Sigmoid colon (tissue), 4 donors: ENCODE measurements around the gene UBA3.

Experiments used
- EP300 ChIP-seq, 4 donors: sonication (generic); formaldehyde crosslinking; IDR thresholded peaks; one replicate each; pipeline ENCODE4 v1.6.1; 2017; ENCODE audit warnings: antibody characterized with exemption in 4 of 4
- POLR2A ChIP-seq, 2 donors: fragments of 450-650 bp; IDR thresholded peaks; one replicate each; pipeline ENCODE4 v1.6.1; 2016; ENCODE audit warnings: antibody characterized with exemption in 2 of 2, mild to moderate bottlenecking in 2 of 2, moderate library complexity in 2 of 2
- POLR2AphosphoS5 ChIP-seq, 4 donors: sonication (generic); formaldehyde crosslinking; IDR thresholded peaks; one replicate each; pipeline ENCODE4 v1.6.1; 2017; ENCODE audit warnings: antibody characterized with exemption in 4 of 4
- TF ChIP-seq, protein P1 (sequence below), 4 experiments: fragments of 450-650 bp in 3 of 4; fragments of 200-600 bp in 1 of 4; IDR thresholded peaks; one replicate each; pipeline ENCODE4 v1.5.1; 2016 to 2019; ENCODE audit warnings: antibody characterized with exemption in 4 of 4, mild to moderate bottlenecking in 3 of 4, moderate library complexity in 2 of 4

DNA sequence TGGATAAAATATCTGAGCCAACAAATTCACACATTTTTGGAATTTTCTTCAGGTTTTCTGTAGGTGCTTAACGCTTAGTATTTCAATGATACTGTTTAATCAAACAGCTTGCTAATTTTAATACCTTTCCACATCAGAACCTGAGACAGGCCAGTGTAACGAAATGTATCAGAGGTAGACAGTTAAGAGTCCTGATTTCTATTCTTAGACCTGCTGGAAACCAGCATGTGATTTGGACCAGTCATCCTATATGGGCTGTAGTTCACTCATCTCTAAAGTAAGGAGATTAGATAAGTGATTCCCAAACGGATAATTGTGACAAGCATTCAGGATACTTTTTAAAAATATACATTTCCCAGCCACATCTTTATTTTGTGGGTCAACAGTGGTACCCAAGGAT lies 23.0 kb upstream of the UBA3 start:
- TF ChIP-seq, protein P1, sequence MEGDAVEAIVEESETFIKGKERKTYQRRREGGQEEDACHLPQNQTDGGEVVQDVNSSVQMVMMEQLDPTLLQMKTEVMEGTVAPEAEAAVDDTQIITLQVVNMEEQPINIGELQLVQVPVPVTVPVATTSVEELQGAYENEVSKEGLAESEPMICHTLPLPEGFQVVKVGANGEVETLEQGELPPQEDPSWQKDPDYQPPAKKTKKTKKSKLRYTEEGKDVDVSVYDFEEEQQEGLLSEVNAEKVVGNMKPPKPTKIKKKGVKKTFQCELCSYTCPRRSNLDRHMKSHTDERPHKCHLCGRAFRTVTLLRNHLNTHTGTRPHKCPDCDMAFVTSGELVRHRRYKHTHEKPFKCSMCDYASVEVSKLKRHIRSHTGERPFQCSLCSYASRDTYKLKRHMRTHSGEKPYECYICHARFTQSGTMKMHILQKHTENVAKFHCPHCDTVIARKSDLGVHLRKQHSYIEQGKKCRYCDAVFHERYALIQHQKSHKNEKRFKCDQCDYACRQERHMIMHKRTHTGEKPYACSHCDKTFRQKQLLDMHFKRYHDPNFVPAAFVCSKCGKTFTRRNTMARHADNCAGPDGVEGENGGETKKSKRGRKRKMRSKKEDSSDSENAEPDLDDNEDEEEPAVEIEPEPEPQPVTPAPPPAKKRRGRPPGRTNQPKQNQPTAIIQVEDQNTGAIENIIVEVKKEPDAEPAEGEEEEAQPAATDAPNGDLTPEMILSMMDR (IDR thresholded peaks at IDR 0.05): no peak
- TF ChIP-seq POLR2A (IDR thresholded peaks at IDR 0.05): no peak
- no peak for TF ChIP-seq EP300 (IDR thresholded peaks at IDR 0.05)
- TF ChIP-seq POLR2AphosphoS5 (IDR thresholded peaks at IDR 0.05): no peak
